Activated T-cell treated with anti-CD3 and anti-CD28 coated beads, Interleukin-2, amount 50 U/mL, for 48 hours (primary cell): ENCODE measurements around the gene KCNH2.

Experiments
- DNase-seq, 2 experiments: peaks; one replicate each; pipeline ENCODE4 v3.0.0-alpha.2; 2020

Gene KCNH2

DNA sequence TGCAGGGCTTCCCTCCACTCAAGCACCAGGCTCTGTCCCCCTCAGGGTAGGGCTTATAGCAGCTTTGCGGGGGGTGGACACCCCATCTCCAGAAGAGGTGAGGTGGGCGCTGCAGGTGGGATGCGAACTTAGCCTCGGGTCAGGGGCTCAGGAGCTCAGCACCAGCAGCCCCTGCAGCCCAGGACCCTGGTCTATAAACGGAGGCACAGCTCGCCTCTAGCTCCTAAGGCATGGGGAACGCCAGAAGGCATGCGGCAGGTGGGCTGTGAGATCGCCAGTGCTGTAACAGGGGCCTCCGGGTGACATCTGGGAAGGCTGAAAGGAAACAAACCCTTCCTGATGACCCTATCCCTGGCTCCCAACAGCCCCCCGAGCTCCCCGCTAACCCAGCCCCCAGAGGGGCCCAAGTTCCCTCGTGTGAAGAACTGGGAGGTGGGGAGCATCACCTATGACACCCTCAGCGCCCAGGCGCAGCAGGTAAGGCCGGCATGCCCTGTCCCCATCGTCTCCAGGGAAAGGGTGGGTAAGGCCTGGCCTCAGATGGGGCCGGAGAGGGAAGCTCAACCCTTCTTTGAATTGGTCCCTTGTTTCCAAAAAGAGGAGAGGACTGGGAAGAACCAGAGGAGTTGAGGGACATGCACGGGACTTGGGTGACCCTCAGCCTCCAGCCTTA lies 16.9 kb upstream of the KCNH2 start:
- no peak for DNase-seq

DNA sequence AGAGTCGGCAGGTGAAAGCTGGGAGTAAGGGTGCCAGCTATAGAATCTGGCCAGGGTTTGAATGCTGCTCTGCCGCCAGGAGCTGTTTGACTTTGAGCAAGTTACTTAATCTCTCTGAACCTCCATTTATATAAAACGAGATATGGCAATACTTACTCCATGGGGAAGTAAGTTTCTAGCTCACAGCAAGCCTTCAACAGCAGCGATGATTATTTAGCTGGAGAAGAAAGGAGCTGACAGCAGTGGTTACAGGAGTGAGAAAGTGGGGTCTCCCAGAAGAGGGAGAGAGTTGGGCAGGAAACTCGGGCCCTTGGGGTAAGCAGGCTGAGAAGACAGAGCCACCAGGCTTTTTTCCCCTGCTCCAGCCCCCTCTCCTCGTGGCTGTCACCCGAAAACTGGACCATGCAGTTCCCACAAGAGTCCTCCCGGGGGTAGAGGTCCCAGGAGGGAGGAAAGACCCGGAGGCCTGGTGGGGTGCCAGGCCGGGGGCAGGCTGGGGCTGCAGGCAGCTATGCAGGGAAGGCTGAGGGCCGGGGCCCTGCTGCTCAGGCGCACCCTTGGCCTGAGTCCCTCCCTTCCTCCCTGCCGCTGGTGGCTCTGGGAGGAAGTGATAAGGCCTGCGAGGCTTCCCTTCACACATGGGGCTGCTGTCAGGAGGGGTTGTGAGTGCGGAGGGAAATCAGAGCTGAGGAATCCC lies 16.2 kb upstream of the KCNH2 start:
- DNase-seq = no peak

DNA sequence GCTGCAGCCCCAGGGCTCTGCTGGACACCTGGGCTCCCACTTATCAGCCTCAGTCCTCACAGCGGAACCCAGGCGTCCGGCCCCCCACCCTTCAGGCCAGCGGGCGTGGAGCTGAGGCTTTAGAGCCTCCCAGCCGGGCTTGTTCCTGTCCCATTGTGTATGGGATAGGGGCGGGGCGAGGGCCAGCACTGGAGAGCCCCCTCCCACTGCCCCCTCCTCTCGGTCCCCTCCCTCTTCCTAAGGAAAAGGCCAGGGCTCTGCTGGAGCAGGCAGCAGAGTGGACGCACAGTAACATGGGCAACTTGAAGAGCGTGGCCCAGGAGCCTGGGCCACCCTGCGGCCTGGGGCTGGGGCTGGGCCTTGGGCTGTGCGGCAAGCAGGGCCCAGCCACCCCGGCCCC lies 15.4 kb upstream of the KCNH2 start:
- no peak for DNase-seq

DNA sequence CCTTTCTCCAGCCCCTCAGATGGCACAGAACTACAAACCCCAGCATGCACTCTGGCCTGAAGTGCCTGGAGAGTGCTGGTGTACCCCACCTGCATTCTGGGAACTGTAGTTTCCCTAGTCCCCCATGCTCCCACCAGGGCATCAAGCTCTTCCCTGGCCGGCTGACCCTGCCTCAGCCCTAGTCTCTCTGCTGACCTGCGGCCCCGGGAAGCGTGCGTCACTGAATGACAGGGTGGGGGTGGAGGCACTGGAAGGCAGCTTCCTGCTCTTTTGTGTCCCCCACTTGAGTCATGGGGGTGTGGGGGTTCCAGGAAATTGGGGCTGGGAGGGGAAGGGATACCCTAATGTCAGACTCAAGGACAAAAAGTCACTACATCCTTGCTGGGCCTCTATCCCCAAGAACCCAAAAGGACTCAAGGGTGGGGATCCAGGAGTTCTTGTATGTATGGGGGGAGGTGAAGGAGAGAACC lies 14.7 kb upstream of the KCNH2 start:
- DNase-seq = no peak

DNA sequence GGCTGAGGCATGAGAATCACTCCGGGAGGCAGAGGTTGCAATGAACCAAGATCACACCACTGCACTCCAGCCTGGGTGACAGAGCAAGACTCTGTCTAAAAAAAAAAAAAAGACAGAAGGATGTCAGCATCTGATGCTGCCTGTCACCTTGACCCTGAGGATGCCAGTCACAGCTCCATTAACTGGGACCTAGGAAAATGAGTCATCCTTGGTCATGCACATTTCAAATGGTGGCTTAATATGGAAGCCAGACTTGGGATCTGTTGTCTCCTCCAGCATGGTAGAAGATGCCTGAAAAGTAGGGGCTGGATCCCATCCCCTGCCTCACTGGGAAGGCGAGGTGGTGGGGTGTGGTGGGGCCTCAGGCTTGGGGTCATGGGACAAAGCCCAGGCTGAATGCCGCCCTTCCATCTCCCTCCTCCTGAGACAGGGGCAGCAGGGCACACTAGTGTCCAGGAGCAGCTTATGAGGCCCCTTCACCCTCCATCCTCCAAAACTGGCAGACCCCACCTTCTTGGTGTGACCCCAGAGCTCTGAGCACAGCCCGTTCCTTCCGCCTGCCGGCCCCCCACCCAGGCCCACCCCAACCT lies 14.0 kb upstream of the KCNH2 start:
- DNase-seq = no peak

DNA sequence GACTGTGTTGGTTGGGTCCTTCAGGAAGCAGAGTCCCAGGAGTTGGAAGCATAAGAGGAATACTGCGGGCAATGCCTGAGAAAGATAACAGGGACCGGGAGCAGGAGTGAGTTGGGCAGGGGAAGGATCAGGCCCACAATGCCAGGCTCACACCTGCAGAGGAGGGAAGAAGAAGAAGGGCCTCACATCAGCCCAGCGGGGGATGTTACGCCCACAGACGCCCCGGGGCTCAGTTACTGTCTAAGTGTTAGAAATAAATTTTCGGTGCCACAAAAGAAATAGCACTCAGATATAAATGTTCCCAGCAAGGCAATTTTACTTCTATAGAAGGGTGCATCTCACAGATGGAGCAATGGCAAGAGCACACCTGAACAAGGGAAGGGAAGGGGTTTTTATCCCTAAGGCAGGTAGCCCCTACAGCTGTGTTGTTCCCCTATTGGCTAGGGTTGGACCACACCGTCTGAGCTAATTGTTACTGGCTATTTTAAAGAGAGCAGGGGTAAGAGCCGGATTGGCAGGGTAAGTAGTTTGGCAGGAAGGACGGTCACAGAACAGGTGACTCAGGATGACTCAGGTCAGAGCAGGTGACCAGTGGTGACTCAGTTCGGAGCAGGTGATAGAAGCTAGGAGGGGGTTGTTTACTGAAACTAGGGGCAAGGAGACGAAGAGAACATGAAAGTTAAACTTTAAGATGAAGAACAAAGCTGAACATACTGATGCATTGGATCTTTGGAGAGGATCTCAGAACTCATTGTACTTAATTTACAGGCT lies 12.5 kb upstream of the KCNH2 start, which contains the start of gene NOS3:
NOS3 (plus strand) TSS at position 602 of the 771 bp plus-strand sequence. CDS start 2,787 bp downstream, outside the sequence.
- DNase-seq = no peak

DNA sequence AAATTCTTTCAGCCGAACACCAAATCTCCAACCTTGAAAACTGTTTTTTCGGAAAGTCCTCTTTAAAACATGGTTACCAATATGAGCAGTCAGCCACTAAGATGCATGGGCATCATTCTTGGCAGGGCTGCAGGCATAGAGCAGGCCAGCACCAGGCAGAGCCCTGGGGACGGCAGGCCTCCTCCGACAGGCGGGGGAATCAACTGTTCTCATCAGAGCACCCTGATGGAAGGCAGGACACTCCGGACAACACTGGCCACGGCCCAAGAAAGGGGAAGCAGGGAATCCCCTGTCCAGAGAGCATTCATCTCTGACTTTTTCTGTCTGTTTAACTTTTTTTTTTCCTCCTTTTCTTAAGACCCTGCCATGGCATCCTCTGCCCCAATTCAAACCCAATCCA lies 11.3 kb upstream of the KCNH2 start:
- DNase-seq = no peak

DNA sequence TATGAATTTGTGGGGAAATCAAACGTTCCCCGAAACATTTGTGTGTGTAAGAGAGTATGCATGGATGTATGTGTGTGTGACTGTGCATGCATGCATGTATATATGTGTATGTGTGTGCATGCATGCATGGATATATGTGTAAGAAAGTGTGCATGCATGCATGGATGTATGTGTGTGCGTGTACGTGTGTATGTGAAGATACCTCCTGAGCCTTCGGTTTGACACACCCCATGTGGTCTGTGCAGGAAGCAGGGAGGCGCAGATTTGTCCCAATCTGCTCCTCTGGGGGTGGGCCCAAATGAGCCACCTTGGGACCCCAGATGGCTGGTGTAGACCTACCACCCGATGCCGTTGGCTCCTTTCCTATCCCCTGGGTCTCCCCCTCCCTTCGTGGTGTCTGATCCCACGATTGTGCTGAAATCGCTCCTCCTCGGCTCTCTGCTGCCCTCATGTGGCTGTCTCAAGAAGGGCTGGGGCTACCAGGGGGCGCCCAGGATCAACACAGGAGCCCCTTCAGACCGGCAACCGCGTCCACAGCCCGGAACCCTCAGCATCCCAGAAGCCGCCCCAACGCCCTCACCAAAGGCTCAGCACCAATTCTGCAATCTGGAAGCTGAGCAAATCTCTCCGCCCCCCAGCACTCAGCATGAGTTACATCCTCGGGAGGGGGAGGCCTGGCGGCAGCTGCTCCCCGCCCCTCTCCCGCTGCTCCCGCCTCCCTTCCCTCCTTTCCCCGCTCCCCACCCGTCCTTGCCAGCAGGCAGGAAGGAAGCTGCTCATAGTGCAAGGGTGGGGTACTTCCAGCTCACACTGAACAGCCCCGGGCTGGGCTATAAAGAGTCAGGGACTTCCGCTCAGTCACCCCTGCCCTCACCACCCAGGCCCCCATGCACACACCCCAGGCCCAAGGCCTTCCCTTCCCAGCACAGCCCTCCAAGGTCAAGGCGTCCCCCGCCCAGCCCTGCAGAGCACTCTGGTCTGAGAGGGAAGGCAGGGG lies 10.4 kb upstream of the KCNH2 start:
- peak; percentile 84 to 85 for DNase-seq

DNA sequence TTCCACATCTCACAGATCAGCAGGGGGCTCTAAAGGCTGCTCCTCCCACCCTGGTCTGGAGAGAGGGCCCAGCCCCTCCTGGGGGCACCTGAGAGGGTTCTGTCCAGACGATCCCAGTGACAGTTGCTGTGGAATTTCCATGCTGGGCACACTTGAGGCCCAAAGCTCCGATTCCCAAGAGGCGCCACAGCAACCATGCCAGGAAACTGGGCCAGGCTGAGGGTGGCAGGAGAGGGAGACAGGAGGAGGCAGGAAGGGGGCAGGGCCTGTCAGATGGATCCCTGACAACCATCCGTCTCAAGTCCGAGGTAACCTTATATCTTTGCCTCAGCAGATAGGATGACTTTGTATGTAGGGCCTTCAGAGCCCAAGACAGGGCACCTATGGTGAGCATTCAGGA lies 8.4 kb upstream of the KCNH2 start:
- no peak for DNase-seq

DNA sequence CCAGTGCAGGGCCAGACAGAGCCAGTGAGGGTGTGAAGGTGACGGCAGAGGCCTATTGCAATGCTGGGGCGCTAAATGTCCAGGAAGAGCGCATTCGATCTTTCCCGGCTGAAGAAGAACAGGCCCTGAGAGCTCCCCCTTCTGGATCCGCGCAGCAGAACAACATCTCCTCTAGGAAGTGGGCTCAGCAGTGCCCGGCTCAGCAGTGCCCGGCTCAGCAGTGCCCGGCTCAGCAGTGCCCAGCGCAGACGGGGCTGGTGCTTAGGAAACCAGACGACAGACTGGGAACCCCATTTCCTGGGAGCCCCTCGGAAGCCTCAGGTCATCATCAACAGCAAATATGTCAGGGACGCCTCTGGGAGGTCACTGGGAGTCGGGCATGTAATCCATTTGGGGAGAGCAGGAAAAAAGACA lies 8.0 kb upstream of the KCNH2 start:
- peak; percentile 73 to 78 for DNase-seq

DNA sequence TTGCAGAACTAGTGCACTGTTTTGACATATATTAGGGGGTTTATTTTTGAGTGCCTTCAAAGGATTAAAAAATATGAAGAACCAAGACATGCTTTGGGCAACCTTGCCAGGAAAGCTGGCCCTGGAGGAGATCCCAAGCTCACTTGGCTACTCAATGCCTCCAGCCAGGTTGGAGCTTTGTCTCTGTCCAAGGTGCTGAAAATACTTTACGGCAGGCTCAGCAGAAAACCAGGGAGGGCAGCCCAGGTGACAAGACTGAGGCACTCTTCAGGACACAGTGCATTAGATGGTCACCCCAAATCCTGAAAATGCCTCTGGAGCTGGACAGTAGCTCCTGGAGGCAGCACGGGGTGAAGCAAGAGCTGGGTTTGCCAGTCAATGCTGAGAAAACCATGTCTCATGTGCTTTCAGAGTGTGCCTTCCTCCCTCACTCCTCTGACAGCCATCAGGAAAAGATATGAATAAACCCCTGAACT lies 5.8 kb upstream of the KCNH2 start:
- DNase-seq = no peak

DNA sequence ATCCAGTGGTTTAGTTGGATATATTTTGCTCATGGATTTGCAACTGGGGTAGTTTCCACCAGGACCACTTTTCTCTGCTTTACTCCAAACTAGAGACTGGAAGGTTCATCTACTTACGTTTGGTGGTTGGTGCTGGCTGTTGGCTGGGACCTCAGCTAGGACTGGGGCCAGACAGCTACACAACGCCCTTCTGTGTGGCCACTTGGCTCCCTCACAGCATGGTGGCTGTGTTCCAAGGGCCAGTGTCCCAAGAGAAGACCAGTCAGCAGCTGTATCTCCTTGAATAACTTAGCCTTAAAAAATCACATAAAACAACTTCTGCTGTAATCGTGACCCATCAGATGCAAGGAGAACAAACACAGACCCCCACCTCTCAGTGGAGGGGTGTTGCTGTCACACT lies 4.2 kb upstream of the KCNH2 start:
- no peak for DNase-seq

DNA sequence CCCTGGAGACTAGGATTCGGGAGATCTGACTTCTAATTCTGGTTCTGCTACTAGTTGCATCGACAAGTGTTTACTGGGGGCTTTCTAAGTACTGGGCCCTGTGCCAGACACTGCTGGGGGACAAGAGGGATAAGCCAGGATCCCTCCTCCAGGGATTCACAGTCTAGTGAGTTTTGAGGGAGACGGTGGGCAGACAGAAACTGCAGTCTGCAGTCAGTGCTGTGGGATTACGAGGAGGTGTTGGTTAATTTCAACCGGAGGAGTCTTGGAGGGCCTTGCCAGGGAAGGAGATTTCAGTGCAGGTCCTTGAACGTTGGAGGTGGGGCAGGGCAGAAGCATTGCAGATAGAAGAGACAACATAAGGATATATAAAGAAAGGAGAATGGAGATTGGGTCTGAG lies 3.5 kb upstream of the KCNH2 start:
- DNase-seq = no peak

DNA sequence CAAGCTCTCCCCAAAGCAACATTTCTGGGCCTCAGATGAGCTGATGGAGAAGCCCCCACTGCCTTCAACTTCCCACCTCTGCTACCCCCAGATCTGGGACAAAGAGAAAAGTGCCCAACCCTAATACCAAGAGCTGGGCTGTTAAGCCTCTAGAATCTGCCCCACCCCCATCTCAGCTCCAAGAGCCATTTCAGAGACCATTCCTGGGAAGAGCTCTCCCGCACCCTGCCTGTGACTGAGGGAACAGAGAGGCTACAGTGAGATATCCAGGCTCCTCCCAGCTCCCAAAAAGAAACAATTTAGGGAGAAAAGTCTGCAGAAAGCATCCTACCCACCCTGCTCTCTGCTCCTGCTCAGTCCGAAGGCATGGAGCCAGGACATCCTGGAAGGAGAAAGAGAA lies 2.5 kb upstream of the KCNH2 start:
- DNase-seq = no peak

DNA sequence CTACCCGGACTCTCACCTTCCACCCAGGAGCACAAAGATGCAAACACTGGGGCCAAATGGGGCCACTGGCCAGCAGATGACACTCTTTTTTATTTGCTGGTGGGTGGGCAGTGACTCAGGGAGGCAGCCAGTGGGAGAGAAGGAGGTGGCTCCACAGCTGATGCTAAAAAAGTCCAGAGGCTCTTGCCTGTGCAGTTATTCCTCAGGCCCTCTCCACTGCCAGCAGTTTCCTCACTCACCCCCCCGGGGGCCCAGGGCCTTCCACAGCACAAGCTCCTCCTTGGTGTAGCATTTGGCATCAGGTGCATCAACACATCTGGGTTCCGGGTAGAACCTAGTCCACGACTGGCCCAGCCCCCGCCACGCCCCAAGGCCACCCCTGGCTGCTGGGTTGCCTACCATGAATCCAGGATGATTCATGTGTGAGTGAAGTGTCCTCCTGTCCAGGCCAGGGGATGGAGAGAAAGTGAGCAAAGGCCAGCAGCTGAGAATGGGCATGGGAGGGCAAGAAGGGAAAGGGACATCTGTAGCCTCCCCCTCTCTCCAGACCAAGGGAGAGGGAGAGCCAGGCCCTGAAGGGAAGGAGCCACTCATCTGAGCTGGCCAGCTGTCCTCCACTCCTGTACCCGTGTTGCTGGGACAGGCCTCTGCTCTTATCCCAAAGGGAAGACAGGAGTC lies 1.7 kb upstream of the KCNH2 start:
- no peak for DNase-seq

DNA sequence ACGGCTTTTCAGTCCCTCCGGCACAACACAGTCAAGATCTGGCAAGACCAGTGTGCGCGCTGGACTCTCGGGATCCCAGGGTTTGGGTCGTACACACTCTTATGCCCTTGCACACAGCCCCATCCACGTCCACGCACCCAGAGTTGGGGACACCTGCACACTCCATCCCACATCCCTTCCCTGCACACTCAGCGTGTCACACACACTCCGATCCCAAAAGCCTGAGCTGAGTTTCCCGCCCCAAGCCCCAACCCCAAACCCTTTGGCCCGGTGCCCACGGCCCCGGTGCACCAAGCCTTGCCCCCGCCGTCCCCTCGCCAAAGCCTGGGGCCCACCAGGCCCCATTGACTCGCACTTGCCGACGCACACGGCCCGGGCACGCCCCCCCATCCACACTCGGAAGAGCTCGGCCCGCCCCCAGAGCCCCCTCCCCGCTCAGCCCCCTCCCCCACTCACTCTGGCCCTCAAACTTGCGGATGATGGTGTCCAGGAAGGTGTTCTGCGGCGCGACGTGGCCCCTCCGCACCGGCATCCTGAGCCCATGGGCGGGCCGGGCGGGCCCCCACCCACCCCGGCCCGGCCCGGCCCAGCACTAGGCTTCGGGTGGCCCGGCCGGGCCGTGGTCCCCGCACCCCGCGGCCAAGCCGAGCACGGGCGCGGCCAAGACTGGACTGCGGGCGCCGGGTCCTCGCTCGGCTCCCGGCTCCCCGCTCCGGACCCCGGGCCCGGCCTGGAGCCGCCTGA lies 567 bp downstream of the KCNH2 start:
- no peak for DNase-seq

DNA sequence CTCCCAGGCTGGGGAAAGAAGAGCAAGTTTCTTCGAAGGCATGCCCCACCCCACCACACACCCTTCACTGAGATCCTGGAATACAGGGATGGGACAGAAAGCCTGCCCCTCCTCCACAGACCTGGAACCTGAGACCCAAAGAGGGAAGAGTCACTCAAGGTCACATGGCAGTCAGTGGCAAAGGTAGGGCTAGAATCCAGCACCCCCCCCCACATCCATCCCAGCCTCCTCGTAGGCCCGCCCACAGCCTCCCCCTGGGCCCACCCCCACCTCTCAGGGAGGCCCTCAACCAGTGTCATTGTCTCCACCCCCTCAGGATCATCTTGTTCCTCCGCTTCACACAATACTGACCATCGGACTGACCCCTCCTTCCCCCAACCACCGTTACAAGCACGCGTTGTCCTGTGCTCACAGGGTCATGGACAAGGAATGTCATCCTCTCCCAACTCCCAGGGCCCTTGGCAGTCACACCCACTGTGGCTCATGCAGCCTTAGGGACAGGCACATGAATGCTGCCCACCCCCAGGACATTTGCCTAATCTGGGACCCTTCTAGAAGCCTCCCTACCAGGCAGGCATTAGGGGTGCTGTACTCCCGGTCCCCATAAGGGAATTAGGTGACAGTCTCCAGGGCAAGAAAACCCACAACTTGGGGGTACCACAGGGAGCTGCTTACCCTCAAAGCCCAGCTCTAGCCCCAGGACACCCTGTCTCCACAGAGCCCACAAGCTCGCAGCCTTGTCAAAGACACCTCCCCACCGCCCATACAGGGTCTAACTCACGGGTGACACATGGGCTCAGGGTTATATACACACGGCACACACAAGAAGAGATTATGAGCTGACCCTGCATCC lies 1.4 kb downstream of the KCNH2 start:
- no peak for DNase-seq

DNA sequence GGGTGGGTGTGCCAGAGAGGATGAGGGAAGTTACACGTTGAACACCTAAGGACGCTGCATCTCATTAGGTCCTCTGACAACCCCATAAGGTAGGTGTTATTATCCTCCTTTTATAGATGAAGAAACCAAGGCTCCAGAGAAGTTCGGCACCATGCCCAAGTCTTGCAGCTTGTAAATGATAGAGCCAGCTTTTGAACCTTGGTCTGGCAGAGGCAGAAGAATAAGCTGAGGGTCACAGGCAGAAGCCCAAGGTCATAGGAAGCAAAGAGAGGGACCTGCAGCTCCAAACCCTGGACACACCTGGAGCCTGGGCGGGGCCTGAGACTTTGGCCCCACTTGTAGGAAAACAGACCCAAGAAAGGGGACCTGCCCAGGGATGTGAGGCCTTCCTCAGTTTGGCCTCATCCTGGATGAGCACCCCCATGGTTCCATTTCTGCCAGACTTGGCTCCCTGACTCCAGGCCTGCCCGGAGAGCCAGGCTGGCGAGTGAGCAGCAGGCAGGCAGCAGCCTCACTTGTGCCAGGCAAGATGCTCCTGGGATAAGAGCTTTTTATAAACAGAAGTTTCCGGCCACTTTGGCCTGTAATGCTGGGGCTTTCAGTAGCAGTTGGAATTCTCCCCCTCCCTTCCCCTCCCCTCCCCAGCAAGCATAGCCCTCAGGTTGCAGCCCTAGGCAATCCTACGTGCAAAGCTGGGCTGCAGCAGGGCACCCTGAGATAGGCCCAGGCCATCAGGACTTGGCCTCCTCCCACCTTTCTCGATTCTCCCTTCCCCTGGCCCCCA lies 2.4 kb downstream of the KCNH2 start:
- no peak for DNase-seq
